GM19193 (cell line): ENCODE results near the gene UBE2M.

Experiments used
- POLR2A ChIP-seq: IDR thresholded peaks from 4 replicates; pipeline ENCODE4 v1.6.1; 2011; ENCODE audit not compliant: insufficient read depth, insufficient read length; ENCODE audit errors: extremely low read depth

The UBE2M gene

DNA sequence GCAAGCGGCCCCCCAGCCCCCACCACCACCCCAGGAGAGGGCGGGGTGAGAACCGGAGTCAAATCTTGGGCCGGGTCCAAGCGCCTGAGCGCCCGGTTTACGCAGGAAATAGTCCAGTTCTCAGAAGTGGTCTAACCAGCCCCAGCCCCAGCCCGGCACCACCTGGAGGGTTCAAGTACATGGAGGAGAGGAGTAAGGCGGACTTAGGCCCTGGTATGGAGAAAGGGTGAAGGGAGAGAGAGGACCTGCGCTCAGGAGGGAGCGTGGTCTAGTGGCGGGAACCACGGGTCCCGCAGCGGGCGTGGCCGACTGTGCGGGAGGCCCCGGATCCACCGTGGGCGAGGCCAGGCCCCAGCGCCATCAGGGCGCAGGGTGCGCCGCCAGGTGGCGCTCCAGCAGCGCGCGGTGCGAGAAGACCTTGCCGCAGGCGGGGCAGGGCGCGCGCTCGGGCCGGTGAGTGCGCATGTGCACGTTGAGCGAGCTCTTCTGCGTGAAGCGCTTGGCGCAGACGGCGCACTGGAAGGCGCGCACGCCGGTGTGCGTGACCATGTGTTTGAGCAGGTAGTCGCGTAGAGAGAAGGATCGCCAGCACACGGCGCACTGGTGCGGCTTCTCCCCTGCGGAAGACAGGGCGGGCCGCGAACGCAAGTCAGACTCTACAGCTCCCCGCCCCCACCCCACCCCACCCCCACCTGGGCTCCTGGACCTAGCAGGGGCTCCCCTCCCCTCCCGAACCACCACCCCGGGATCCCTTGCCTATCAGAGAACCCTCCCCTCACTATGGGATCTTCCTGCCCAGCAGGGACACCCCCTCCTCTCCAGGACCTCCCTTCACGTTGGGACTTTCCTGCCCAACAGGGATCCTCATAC, 44.5 kb downstream of the UBE2M start:
- TF ChIP-seq POLR2A: peak; percentile 80

DNA sequence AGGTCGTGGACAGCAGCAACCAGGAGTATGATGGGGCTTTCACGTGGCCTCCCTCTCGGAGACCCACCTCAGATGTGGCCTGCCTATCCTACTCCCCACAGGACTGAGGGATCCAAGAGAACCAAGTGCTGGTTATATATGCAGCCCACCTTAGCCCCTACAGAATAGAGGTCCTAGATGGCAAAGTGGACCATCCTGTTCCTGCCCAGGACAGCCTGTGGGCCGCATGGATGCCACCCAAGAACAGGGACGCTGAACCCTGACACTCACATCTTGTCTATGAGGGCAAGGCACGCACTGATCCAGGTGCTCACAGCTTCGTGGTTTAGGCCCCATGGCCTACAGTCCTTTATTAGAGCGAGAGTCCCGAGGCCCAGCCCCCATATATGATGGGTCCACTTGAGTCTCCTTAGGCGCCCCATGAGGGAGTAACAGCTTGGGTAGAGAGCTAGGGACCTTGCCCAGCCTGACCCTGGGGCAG, 45.2 kb downstream of the UBE2M start:
- TF ChIP-seq POLR2A: no peak

DNA sequence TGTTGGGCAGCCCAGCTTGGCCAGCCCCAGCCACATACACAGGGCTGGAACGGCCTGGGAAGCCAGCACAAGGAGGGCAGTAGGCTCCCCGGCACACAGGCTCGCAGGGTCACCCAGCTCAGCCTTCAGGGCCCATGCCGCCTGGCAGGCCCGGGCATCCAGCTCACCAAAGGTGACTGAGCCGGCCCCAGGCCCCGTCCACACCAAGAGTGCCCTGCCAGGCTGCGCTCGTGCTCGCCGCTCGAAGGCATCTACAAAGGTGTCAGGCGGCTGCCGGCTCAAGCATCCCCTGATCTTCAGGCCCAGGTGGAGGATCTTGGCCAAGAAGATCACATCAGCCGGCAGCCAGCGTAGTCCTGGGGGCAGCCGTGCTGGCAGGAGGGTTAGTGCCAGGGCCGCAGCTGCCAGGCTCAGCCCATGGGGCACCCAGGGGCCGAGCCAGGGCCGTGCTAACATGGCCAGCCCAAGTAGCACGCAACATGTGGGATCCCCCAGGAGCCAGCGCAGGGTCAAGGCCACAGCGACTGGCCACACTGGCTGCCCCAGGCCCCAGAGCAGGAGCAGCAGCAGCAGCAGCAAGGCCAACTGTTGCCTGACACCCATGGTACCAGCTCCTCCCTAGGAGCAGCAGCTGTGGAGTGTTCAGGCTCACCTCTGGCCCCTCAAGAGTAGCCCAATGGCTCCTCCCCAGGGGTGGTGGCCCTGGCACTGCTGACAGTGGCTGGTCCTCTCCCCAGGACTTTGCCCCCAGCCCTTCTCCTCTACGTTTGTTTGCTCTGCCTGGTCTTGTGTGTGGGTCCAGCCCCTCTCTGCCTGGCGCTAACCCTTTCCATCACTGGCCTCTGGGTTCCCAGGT, 46.8 kb downstream of the UBE2M start, which contains the start of gene SLC27A5:
SLC27A5 (minus strand) TSS at position 640 of the 856 bp plus-strand sequence; CDS start at position 603, 37 bp downstream.
- TF ChIP-seq POLR2A: no peak

GRCh38 chr19:58510084-58510862, 48.1 kb downstream of the UBE2M start:
- no peak for TF ChIP-seq POLR2A

DNA sequence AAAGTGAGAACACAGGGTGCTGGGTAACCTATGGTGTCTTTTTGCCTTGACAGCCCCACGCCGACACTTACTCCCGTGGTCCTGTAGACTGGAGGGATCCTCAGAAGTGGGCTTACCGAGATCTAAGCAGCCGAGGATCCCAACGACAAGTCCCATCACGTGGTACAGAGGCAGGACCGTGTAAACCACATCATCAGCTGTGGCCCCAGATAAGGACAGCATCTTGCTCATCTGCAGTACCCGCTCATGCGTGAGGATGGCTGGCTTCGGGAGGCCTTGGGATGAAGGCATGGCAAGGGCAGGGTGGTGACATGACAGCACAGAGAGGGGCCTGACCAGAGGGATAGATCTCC, 48.7 kb downstream of the UBE2M start:
- no peak for TF ChIP-seq POLR2A
